GM23338 (cell line): Measurements from ENCODE around the gene USH1C. TPM values are rescaled to one million over a fixed set of nuclear protein-coding genes. Genes with fewer than 3 reads are reported as not detected.
A peak's percentile ranks its signal among the peaks of the same experiment; 100 is the strongest.

ENCODE experiments used
- ATAC-seq: fragments of 200-7000 bp; cut with Tn5 transposase; 3 replicates; pipeline ENCODE4 v1.9.1; 2020
- DNase-seq: peaks from one replicate; pipeline ENCODE4 v3.0.0-alpha.2; 2015; ENCODE audit warnings: low spot score
- H2AFZ ChIP-seq: fragments of 200-600 bp; sonication (generic); 2 replicates; pipeline ENCODE4 v1.8.0; 2016; ENCODE audit warnings: antibody characterized with exemption, mild to moderate bottlenecking, moderate library complexity
- H3F3A ChIP-seq: fragments of 200-600 bp; sonication (generic); replicated peaks from 2 replicates; pipeline ENCODE4 v1.8.0; 2017; ENCODE audit warnings: antibody characterized with exemption, mixed run types, low read depth
- H3K27ac ChIP-seq: fragments of 200-600 bp; sonication (generic); 2 replicates; pipeline ENCODE4 v1.6.1; 2016; ENCODE audit warnings: low read depth
- H3K27me3 ChIP-seq: fragments of 200-600 bp; sonication (generic); 2 replicates; pipeline ENCODE4 v1.8.0; 2016; ENCODE audit warnings: mild to moderate bottlenecking, mixed run types, moderate library complexity; ENCODE audit not compliant: insufficient read depth
- H3K36me3 ChIP-seq: fragments of 200-600 bp; sonication (generic); 2 replicates; pipeline ENCODE4 v1.8.0; 2016; ENCODE audit warnings: mild to moderate bottlenecking; ENCODE audit not compliant: insufficient read depth
- H3K4me1 ChIP-seq: fragments of 200-600 bp; sonication (generic); 2 replicates; pipeline ENCODE4 v1.8.0; 2016; ENCODE audit warnings: mild to moderate bottlenecking, moderate library complexity; ENCODE audit not compliant: insufficient read depth
- H3K4me2 ChIP-seq: fragments of 200-600 bp; sonication (generic); 2 replicates; pipeline ENCODE4 v1.7.1; 2017; ENCODE audit warnings: mixed run types
- H3K4me3 ChIP-seq: fragments of 200-600 bp; sonication (generic); 2 replicates; pipeline ENCODE4 v1.6.1; 2016; ENCODE audit warnings: mixed run types
- H3K79me2 ChIP-seq: fragments of 200-600 bp; sonication (generic); replicated peaks from 2 replicates; pipeline ENCODE4 v1.8.0; 2017; ENCODE audit warnings: mild to moderate bottlenecking; ENCODE audit not compliant: insufficient read depth
- H3K9me2 ChIP-seq: fragments of 200-600 bp; sonication (generic); 2 replicates; pipeline ENCODE4 v1.8.0; 2017; ENCODE audit not compliant: insufficient read depth
- H4K20me1 ChIP-seq: fragments of 200-600 bp; sonication (generic); replicated peaks from 2 replicates; pipeline ENCODE4 v1.8.0; 2017; ENCODE audit warnings: mild to moderate bottlenecking; ENCODE audit not compliant: insufficient read depth
- H3K27ac Mint-ChIP-seq: 2 replicates; pipeline ENCODE4 v1.8.0; 2020; ENCODE audit warnings: inconsistent platforms, mild to moderate bottlenecking, moderate library complexity, mixed read lengths
- H3K27me3 Mint-ChIP-seq: 3 replicates; pipeline ENCODE4 v1.8.0; 2022; ENCODE audit warnings: low read depth, mild to moderate bottlenecking, moderate library complexity, mixed read lengths, inconsistent platforms; ENCODE audit not compliant: insufficient read depth, poor library complexity
- H3K36me3 Mint-ChIP-seq: 3 replicates; pipeline ENCODE4 v1.8.0; 2021; ENCODE audit warnings: low read depth, mild to moderate bottlenecking, inconsistent platforms, moderate library complexity, mixed read lengths
- H3K4me1 Mint-ChIP-seq: 3 replicates; pipeline ENCODE4 v1.8.0; 2020; ENCODE audit warnings: mild to moderate bottlenecking, inconsistent platforms, mixed read lengths
- H3K4me3 Mint-ChIP-seq: 3 replicates; pipeline ENCODE4 v1.8.0; 2021; ENCODE audit warnings: moderate library complexity, mild to moderate bottlenecking, inconsistent platforms, mixed read lengths
- H3K9me3 Mint-ChIP-seq: 3 replicates; pipeline ENCODE4 v1.8.0; 2020; ENCODE audit warnings: moderate library complexity, mild to moderate bottlenecking, inconsistent platforms, mixed read lengths
- CREB1 ChIP-seq: fragments of 250-450 bp; sonication (Bioruptor Pico); IDR thresholded peaks from 2 replicates; pipeline ENCODE4 v1.5.0; 2020; ENCODE audit warnings: low read depth, mild to moderate bottlenecking, moderate library complexity
- EZH2 ChIP-seq: fragments of 200-600 bp; sonication (generic); IDR thresholded peaks from one replicate; pipeline ENCODE4 v1.8.0; 2017; ENCODE audit warnings: antibody characterized with exemption, mild to moderate bottlenecking, low read depth; ENCODE audit not compliant: unreplicated experiment
- EZH2phosphoT487 ChIP-seq: fragments of 200-600 bp; sonication (generic); IDR thresholded peaks from one replicate; pipeline ENCODE4 v1.8.1; 2018; ENCODE audit warnings: antibody characterized with exemption; ENCODE audit not compliant: unreplicated experiment
- JUNB ChIP-seq: IDR thresholded peaks from one replicate; pipeline ENCODE4 v1.6.1; 2016; ENCODE audit warnings: antibody characterized with exemption; ENCODE audit not compliant: unreplicated experiment
- NANOG ChIP-seq: IDR thresholded peaks from 2 replicates; pipeline ENCODE4 v1.6.1; 2016; ENCODE audit warnings: antibody characterized with exemption, borderline replicate concordance
- POLR2AphosphoS5 ChIP-seq: IDR thresholded peaks from 2 replicates; pipeline ENCODE4 v1.6.1; 2016; ENCODE audit warnings: antibody characterized with exemption, low read depth
- REST ChIP-seq: IDR thresholded peaks from one replicate; pipeline ENCODE4 v1.6.1; 2018; ENCODE audit warnings: antibody characterized with exemption; ENCODE audit not compliant: unreplicated experiment
- STAT1 ChIP-seq: IDR thresholded peaks from one replicate; pipeline ENCODE4 v1.6.1; 2016; ENCODE audit warnings: antibody characterized with exemption; ENCODE audit not compliant: unreplicated experiment
- ZNF331 ChIP-seq: fragments of 250-450 bp; sonication (Bioruptor Pico); IDR thresholded peaks from 2 replicates; pipeline ENCODE4 v1.5.0; 2020; ENCODE audit warnings: low read depth, mild to moderate bottlenecking, moderate library complexity
- polyA plus RNA-seq: library from polyadenylated mRNA; unstranded; fragments of >200 nt; fragmentation: Nextera tagmentation; extraction: Ambion mirVana; gene quantifications from 2 replicates; pipeline ENCODE4 v1.2.1, GENCODE V29; 2016
- total RNA-seq: library from RNA; depleted of rRNA; stranded (reverse); fragments of >200 nt; shearing (Covaris generic); gene quantifications from 2 replicates; pipeline ENCODE4 v1.2.3, GENCODE V29; 2014
- TF ChIP-seq, protein P1 (sequence below), 2 experiments: fragments of 200-600 bp in 1 of 2; sonication (generic) in 1 of 2; conservative IDR thresholded peaks; 2 replicates each; pipeline versions ENCODE4 v1.5.1 to v1.6.1; 2016 to 2017; ENCODE audit warnings: antibody characterized with exemption in 2 of 2, low read depth in 2 of 2, mild to moderate bottlenecking in 2 of 2, moderate library complexity in 1 of 2
- TF ChIP-seq, protein P2 (sequence below): IDR thresholded peaks from 2 replicates; pipeline ENCODE4 v1.6.1; 2016; ENCODE audit warnings: antibody characterized with exemption

The USH1C gene
- total and polyA plus RNA-seq, 2 experiments from 2014 or later: 1.3 to 1.8 TPM

DNA sequence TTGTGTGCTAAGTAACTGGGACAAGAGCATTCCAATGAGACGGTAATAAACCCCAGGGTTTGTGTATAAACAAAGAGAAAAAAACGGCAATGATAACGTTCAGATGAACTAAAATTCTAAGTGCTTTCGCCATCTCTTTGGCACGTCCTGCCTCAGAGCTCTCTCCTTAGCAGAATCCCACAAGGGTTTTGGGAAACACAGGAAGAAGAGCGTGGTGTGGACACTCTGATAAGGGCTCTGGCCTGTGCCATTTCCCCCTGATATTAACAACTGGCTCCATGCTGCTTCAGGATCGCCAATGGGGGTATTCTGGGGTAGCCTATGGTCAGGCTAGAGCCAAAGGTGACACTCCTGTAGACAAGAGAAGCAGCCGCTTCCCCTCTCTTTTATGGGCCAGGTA is 85.9 kb downstream of the USH1C start:
- H3K9me2 ChIP-seq: no peaks in the 10 kb centered on the region
- no peak overlapping the region for H3K27ac ChIP-seq
- H3K36me3 ChIP-seq: no peaks in the 10 kb centered on the region
- H3K27me3 ChIP-seq: no peaks in the 10 kb centered on the region
- H3K79me2 ChIP-seq: no peaks in the 10 kb centered on the region
- H2AFZ ChIP-seq: peak overlapping the region; percentile 80
- TF ChIP-seq, protein P1, sequence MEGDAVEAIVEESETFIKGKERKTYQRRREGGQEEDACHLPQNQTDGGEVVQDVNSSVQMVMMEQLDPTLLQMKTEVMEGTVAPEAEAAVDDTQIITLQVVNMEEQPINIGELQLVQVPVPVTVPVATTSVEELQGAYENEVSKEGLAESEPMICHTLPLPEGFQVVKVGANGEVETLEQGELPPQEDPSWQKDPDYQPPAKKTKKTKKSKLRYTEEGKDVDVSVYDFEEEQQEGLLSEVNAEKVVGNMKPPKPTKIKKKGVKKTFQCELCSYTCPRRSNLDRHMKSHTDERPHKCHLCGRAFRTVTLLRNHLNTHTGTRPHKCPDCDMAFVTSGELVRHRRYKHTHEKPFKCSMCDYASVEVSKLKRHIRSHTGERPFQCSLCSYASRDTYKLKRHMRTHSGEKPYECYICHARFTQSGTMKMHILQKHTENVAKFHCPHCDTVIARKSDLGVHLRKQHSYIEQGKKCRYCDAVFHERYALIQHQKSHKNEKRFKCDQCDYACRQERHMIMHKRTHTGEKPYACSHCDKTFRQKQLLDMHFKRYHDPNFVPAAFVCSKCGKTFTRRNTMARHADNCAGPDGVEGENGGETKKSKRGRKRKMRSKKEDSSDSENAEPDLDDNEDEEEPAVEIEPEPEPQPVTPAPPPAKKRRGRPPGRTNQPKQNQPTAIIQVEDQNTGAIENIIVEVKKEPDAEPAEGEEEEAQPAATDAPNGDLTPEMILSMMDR (conservative IDR thresholded peaks at IDR 0.05; ENCODE audit: low read depth in 2 of 2): no peak
- DNase-seq (no peak), ATAC-seq (no peak)
- Mint-ChIP-seq H3K4me1 (peaks cover 25% of the 10 kb centered on the region), H3K27me3 (peaks cover 2% of the 10 kb centered on the region), H3K36me3 (no peaks in the 10 kb centered on the region), H3K9me3 (no peaks in the 10 kb centered on the region), H3K27ac (peak overlapping the region; percentile 69), H3K4me3 (no peak overlapping the region)
- no peaks in the 10 kb centered on the region for H3F3A ChIP-seq
- H4K20me1 ChIP-seq: no peaks in the 10 kb centered on the region
- H3K4me1 ChIP-seq: peaks cover 14% of the 10 kb centered on the region
- H3K4me3 ChIP-seq: 0 out of 2 replicates have a peak overlapping the region, but pooled peaks have one; percentile 24
- peak overlapping the region; percentile 69 for H3K4me2 ChIP-seq

GRCh38 chr11:17457396-17458173 is 86.6 kb downstream of the USH1C start:
- H3K9me3 Mint-ChIP-seq: 0 out of 3 replicates have a peak, but pooled peaks cover 4% of the 10 kb centered on the region
- no peaks in the 10 kb centered on the region for H3F3A ChIP-seq
- no peaks in the 10 kb centered on the region for H3K79me2 ChIP-seq
- peak overlapping the region; percentile 69 for H3K27ac Mint-ChIP-seq
- no peaks in the 10 kb centered on the region for H3K27me3 ChIP-seq
- H3K4me2 ChIP-seq: peak overlapping the region; percentile 69
- peaks cover 25% of the 10 kb centered on the region for H3K4me1 Mint-ChIP-seq
- TF ChIP-seq REST (no peak), EZH2phosphoT487 (no peak), ZNF331 (CRISPR knock-in tag) (no peak), EZH2 (no peak), STAT1 (no peak), CREB1 (no peak), NANOG (no peak), JUNB (no peak), POLR2AphosphoS5 (no peak)
- TF ChIP-seq, protein P1 (conservative IDR thresholded peaks at IDR 0.05; ENCODE audit: low read depth in 2 of 2): no peak
- TF ChIP-seq, protein P2, sequence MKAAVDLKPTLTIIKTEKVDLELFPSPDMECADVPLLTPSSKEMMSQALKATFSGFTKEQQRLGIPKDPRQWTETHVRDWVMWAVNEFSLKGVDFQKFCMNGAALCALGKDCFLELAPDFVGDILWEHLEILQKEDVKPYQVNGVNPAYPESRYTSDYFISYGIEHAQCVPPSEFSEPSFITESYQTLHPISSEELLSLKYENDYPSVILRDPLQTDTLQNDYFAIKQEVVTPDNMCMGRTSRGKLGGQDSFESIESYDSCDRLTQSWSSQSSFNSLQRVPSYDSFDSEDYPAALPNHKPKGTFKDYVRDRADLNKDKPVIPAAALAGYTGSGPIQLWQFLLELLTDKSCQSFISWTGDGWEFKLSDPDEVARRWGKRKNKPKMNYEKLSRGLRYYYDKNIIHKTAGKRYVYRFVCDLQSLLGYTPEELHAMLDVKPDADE: no peak
- H3K4me3 ChIP-seq: peak overlapping the region; percentile 24; the same call in 1 of the 2 replicates
- H3K9me2 ChIP-seq: no peaks in the 10 kb centered on the region
- ATAC-seq: peak; percentile 86
- no peaks in the 10 kb centered on the region for H3K36me3 ChIP-seq
- H4K20me1 ChIP-seq: no peaks in the 10 kb centered on the region
- H2AFZ ChIP-seq: peak overlapping the region; percentile 80
- peaks cover 14% of the 10 kb centered on the region for H3K4me1 ChIP-seq
- peak; percentile 51 for DNase-seq
- no peak overlapping the region; the same call in 2 of the 3 replicates for H3K4me3 Mint-ChIP-seq
- 0 out of 3 replicates have a peak, but pooled peaks cover under 1% of the 10 kb centered on the region for H3K36me3 Mint-ChIP-seq
- peaks cover 2% of the 10 kb centered on the region for H3K27me3 Mint-ChIP-seq
- no peak overlapping the region for H3K27ac ChIP-seq
